Endothelial cell (in vitro differentiated cells): ENCODE measurements around the gene CUL7. TPM values are rescaled to one million over a fixed set of nuclear protein-coding genes. Genes with fewer than 3 reads are reported as not detected.
A peak's percentile ranks its signal among the peaks of the same experiment; 100 is the strongest.

Source experiments
- DNase-seq: peaks from one replicate; pipeline ENCODE4 v3.0.0; 2021; ENCODE audit warnings: low spot score
- H3K27ac Mint-ChIP-seq: one replicate; pipeline ENCODE4 v1.8.0; 2021; ENCODE audit warnings: mixed read lengths, inconsistent platforms; ENCODE audit not compliant: unreplicated experiment
- H3K27me3 Mint-ChIP-seq: one replicate; pipeline ENCODE4 v1.8.0; 2021; ENCODE audit warnings: mild to moderate bottlenecking, moderate library complexity, mixed read lengths, inconsistent platforms; ENCODE audit not compliant: unreplicated experiment
- H3K36me3 Mint-ChIP-seq: one replicate; pipeline ENCODE4 v1.8.0; 2021; ENCODE audit warnings: mild to moderate bottlenecking, low read depth, mixed read lengths, inconsistent platforms; ENCODE audit not compliant: unreplicated experiment
- H3K4me1 Mint-ChIP-seq: one replicate; pipeline ENCODE4 v1.8.0; 2021; ENCODE audit warnings: mild to moderate bottlenecking, mixed read lengths, inconsistent platforms; ENCODE audit not compliant: unreplicated experiment
- H3K4me3 Mint-ChIP-seq: one replicate; pipeline ENCODE4 v1.8.0; 2021; ENCODE audit warnings: mild to moderate bottlenecking, mixed read lengths, inconsistent platforms; ENCODE audit not compliant: unreplicated experiment
- H3K9me3 Mint-ChIP-seq: one replicate; pipeline ENCODE4 v1.8.0; 2021; ENCODE audit warnings: mixed read lengths, inconsistent platforms; ENCODE audit not compliant: unreplicated experiment
- total RNA-seq: library from RNA; stranded (reverse); fragmentation: NEBNext Ultra II Directional; extraction: Animal tissue kit (Norgen Biotek cat#: 25700); gene quantifications from one replicate; pipeline ENCODE4 v1.2.1, GENCODE V29; 2021; ENCODE audit not compliant: unreplicated experiment
- TF ChIP-seq, protein P1 (sequence below): fragments of 200-600 bp; sonication (generic); IDR thresholded peaks from one replicate; pipeline ENCODE4 v1.5.0; 2021; ENCODE audit warnings: antibody characterized with exemption; ENCODE audit not compliant: unreplicated experiment

The CUL7 gene
- total RNA-seq, 1 donor from 2014 or later: 42.2 TPM

DNA sequence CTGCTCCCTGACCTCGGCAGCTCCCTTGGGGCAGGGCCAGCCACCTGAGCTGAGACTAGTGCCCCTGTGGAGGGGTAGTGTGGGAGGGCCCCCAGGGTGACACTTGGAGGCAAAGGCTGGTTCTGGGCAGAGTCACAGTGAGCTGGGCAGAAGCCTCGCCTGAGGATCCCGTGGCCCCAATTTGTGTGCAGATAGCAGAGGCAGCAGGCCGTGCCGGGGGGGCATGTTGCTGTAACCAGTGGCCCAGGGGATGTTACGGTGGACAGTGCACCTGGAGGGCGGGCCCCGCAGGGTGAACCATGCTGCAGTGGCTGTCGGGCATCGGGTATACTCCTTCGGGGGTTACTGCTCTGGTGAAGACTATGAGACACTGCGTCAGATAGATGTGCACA, 36.7 kb downstream of the CUL7 start:
- H3K9me3 Mint-ChIP-seq: no peaks in the 10 kb centered on the region
- DNase-seq: no peak
- TF ChIP-seq, protein P1, sequence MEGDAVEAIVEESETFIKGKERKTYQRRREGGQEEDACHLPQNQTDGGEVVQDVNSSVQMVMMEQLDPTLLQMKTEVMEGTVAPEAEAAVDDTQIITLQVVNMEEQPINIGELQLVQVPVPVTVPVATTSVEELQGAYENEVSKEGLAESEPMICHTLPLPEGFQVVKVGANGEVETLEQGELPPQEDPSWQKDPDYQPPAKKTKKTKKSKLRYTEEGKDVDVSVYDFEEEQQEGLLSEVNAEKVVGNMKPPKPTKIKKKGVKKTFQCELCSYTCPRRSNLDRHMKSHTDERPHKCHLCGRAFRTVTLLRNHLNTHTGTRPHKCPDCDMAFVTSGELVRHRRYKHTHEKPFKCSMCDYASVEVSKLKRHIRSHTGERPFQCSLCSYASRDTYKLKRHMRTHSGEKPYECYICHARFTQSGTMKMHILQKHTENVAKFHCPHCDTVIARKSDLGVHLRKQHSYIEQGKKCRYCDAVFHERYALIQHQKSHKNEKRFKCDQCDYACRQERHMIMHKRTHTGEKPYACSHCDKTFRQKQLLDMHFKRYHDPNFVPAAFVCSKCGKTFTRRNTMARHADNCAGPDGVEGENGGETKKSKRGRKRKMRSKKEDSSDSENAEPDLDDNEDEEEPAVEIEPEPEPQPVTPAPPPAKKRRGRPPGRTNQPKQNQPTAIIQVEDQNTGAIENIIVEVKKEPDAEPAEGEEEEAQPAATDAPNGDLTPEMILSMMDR: no peak
- H3K4me3 Mint-ChIP-seq: peak overlapping the region; percentile 56
- peaks cover 29% of the 10 kb centered on the region for H3K36me3 Mint-ChIP-seq
- peaks cover 16% of the 10 kb centered on the region for H3K27me3 Mint-ChIP-seq
- peaks cover 74% of the 10 kb centered on the region for H3K4me1 Mint-ChIP-seq
- peak overlapping the region; percentile 89 for H3K27ac Mint-ChIP-seq

DNA sequence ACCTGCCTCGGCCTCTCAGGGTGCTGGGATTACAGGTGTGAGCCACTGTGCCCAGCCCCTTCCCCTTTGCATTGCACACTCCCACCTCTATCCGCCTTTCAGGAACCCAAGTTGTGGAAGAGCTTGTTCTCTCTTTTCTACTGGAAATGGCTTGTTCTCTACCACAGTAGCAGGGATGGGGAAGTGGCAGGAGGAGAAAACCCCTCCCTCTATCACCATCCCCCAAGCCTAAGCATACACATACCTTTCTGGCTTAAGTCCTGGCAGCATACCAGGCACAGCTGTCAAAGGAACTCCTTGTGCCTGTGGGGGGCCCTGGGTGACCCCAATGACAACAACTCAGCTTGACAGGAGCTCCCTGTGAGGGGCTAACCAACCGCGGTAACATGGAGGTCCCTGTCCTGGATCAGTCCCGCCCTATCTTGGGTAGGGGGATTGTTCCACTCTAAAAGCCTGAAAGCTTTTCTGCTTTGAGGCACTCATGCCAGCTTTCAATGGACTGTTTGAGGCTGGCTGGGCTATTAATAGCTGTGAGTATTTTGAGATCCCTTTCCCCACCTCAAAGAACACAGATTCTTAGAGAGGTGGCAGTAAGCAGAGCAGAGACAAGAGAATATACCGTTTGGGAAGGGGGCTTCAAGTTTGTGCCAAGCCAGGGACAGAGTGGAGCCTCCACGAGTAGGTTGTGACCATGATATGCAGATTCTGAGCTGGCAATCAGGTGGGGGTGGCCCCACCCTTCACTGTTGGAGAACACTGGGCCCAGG, 37.3 kb downstream of the CUL7 start:
- Mint-ChIP-seq H3K9me3 (no peaks in the 10 kb centered on the region), H3K27me3 (peaks cover 16% of the 10 kb centered on the region), H3K36me3 (peaks cover 33% of the 10 kb centered on the region), H3K4me3 (peak overlapping the region; percentile 56), H3K27ac (peak overlapping the region; percentile 48), H3K4me1 (peaks cover 77% of the 10 kb centered on the region)
- TF ChIP-seq, protein P1: no peak
- no peak for DNase-seq

DNA sequence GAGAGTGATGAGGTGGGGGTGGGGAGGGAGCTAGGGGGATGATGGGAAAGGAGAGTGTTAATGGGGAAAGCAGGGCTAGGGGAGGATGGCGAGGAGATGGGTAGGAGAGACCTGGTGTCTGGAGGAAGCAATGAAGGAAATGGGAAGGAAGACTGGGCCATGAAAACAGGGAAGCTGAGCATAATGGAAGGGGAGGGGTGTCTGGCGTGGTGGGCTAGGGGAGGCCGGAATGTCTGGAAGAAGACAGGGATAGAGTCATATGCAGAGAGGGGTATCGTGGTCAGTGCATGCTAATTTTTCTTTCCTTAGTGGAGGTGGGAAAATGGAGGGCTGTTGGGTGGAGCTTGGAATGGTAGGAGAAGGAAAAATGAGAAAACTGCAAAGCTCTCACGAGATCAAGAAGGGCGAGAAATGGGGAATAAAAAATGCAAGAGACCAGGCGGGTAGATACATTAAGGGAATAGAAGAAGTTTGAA, 39.2 kb downstream of the CUL7 start:
- no peak for DNase-seq
- H3K27me3 Mint-ChIP-seq: peaks cover 17% of the 10 kb centered on the region
- peaks cover 46% of the 10 kb centered on the region for H3K36me3 Mint-ChIP-seq
- TF ChIP-seq, protein P1: no peak
- H3K27ac Mint-ChIP-seq: peak overlapping the region; percentile 88
- no peaks in the 10 kb centered on the region for H3K9me3 Mint-ChIP-seq
- H3K4me3 Mint-ChIP-seq: peak overlapping the region; percentile 94
- H3K4me1 Mint-ChIP-seq: peaks cover 74% of the 10 kb centered on the region

DNA sequence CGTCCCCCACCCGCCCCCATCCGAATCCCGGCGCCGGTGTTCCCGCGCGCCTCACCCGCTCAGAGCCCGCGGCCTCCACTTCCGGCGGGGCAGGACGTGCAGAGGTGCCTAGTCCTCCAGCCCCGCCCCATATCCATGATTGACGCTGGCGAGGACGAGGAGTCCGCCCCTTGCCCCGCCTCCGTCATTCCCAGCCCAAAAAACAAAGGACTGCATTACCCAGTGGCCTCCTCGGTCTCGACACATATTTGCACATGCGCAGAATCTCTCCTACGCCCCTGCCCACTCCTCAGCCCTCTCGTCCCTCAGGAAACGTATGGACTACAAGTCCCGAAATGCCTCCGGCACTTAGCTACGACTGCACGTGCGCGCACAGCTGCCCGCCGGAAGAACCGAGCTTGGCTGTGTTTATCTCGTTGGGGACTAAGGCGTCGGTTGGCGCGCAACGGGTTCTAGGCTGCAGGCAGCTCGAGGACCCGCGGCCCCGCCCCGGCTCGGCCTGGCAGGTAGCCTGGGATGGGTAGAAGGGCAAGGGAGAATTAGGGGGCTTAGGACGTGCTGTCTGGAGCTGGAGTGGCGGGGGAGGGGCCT, 39.7 kb downstream of the CUL7 start, which contains the start of the genes KLHDC3 and MEA1:
Gene KLHDC3, plus strand, starts transcription at position 407 of the 591 bp plus-strand sequence. CDS start 2,944 bp downstream, outside the sequence.
Gene MEA1, minus strand, starts transcription at position 104 of the 591 bp plus-strand sequence. CDS start 133 bp downstream, outside the sequence.
- peaks cover 70% of the 10 kb centered on the region for H3K4me1 Mint-ChIP-seq
- no peaks in the 10 kb centered on the region for H3K9me3 Mint-ChIP-seq
- peak within 1 kb of the TSS; percentile 94 for H3K4me3 Mint-ChIP-seq
- H3K27me3 Mint-ChIP-seq: peaks cover 16% of the 10 kb centered on the region
- TF ChIP-seq, protein P1: no peak
- peaks cover 45% of the 10 kb centered on the region for H3K36me3 Mint-ChIP-seq
- H3K27ac Mint-ChIP-seq: peak within 1 kb of the TSS; percentile 88
- DNase-seq: peak; percentile 96
